GM12878 (cell line): ENCODE data around the gene MRNIP. TPM values are rescaled to one million over a fixed set of nuclear protein-coding genes. Genes with fewer than 3 reads are reported as not detected.
A peak's percentile ranks its signal among the peaks of the same experiment; 100 is the strongest.

Experiments used
- ATAC-seq: fragments of 200-7000 bp; cut with Tn5 transposase; 3 replicates; pipeline ENCODE4 v1.9.1; 2020; ENCODE audit warnings: mild to moderate bottlenecking, moderate library complexity
- BruUV-seq: library from RNA; stranded (reverse); fragments of 400-500 nt; replicated peaks from 2 replicates; lab custom pipeline; 2021; lab: Mats Ljungman, UMichigan
- CTCF ChIA-PET: fragments of 300-600 bp; sonication (Branson Sonifier 250); formaldehyde crosslinking; extraction: SDS; loops from one replicate; lab custom pipeline; 2021; ENCODE audit warnings: inconsistent platforms; lab: Yijun Ruan, JAX
- POLR2A ChIA-PET: fragments of 350-600 bp; formaldehyde crosslinking; extraction: SDS; loops from one replicate; lab custom pipeline; 2021; ENCODE audit warnings: inconsistent platforms; lab: Charles Lee
- RAD21 ChIA-PET: fragments of 300-600 bp; sonication (Branson Sonifier 250); formaldehyde crosslinking; loops from one replicate; lab custom pipeline; 2023; ENCODE audit warnings: antibody characterized with exemption; ENCODE audit not compliant: unreplicated experiment; lab: Charles Lee
- SMC1A ChIA-PET: fragments of 300-600 bp; sonication (Branson Sonifier 250); formaldehyde crosslinking; loops from one replicate; lab custom pipeline; 2023; ENCODE audit not compliant: unreplicated experiment, uncharacterized antibody; lab: Charles Lee
- DNase-seq: peaks from one replicate; pipeline ENCODE4 v3.0.0-alpha.2; 2011; ENCODE audit warnings: low read depth, low spot score
- FAIRE-seq: peaks from 3 replicates; lab custom pipeline; 2011; peaks lifted over from hg19 to GRCh38; lab: Jason Lieb, UNC
- H2AFZ ChIP-seq: 2 replicates; pipeline ENCODE4 v1.6.0; 2011; ENCODE audit warnings: low read depth, low read length, control low read depth; ENCODE audit not compliant: control insufficient read depth
- H3K27ac ChIP-seq: 2 replicates; pipeline ENCODE4 v1.5.1; 2011; ENCODE audit warnings: control low read depth; ENCODE audit not compliant: control insufficient read depth, insufficient read depth
- H3K27me3 ChIP-seq, 2 experiments: replicated peaks in 1 of 2; 2 replicates each; pipeline versions ENCODE4 v1.6.0 to v1.6.1; 2011; ENCODE audit warnings: low read length in 1 of 2; ENCODE audit not compliant: control insufficient read depth in 2 of 2, insufficient read depth in 2 of 2
- H3K36me3 ChIP-seq, 2 experiments: 2 replicates each; pipeline ENCODE4 v1.5.1; 2011; ENCODE audit warnings: low read length in 1 of 2; ENCODE audit not compliant: control insufficient read depth in 2 of 2, insufficient read depth in 2 of 2
- H3K4me1 ChIP-seq: 2 replicates; pipeline ENCODE4 v1.6.1; 2011; ENCODE audit warnings: mild to moderate bottlenecking, low read length, moderate library complexity, mixed read lengths; ENCODE audit not compliant: control insufficient read depth, insufficient read depth
- H3K4me2 ChIP-seq: 2 replicates; pipeline ENCODE4 v1.6.0; 2011; ENCODE audit warnings: control low read depth; ENCODE audit not compliant: control insufficient read depth, insufficient read depth
- H3K4me3 ChIP-seq: fragments of 200-600 bp; sonication (generic); 2 replicates; pipeline ENCODE4 v1.5.1; 2016
- H3K79me2 ChIP-seq: 2 replicates; pipeline ENCODE4 v1.6.0; 2011; ENCODE audit warnings: low read length; ENCODE audit not compliant: control insufficient read depth, insufficient read depth
- H3K9ac ChIP-seq: 2 replicates; pipeline ENCODE4 v1.8.0; 2011; ENCODE audit warnings: low read length, control low read depth, mixed read lengths; ENCODE audit not compliant: control insufficient read depth, insufficient read depth
- H3K9me3 ChIP-seq: replicated peaks from 3 replicates; pipeline ENCODE4 v1.5.1; 2011; ENCODE audit warnings: mild to moderate bottlenecking, low read length; ENCODE audit not compliant: control insufficient read depth, insufficient read depth
- H4K20me1 ChIP-seq: 2 replicates; pipeline ENCODE4 v1.6.0; 2011; ENCODE audit not compliant: control insufficient read depth, insufficient read depth
- ATF7 ChIP-seq: fragments of 450-650 bp; IDR thresholded peaks from 2 replicates; pipeline ENCODE4 v1.6.1; 2016; ENCODE audit warnings: low read depth, mild to moderate bottlenecking
- CEBPZ ChIP-seq: fragments of 150-350 bp; IDR thresholded peaks from 2 replicates; pipeline ENCODE4 v1.6.1; 2016; ENCODE audit warnings: low read depth, low read length
- HDAC2 ChIP-seq: fragments of 200-600 bp; sonication (generic); IDR thresholded peaks from 2 replicates; pipeline ENCODE4 v1.6.1; 2017
- KLF5 ChIP-seq: fragments of 450-650 bp; IDR thresholded peaks from 2 replicates; pipeline ENCODE4 v1.6.1; 2014; ENCODE audit warnings: mild to moderate bottlenecking; ENCODE audit not compliant: partially characterized antibody
- LARP7 ChIP-seq: fragments of 450-650 bp; IDR thresholded peaks from 2 replicates; pipeline ENCODE4 v1.6.1; 2017; ENCODE audit warnings: mild to moderate bottlenecking
- MAX ChIP-seq: IDR thresholded peaks from 2 replicates; pipeline ENCODE4 v1.6.1; 2012; ENCODE audit warnings: low read depth, low read length, improper control_type of control experiment
- MLLT1 ChIP-seq: fragments of 450-650 bp; IDR thresholded peaks from 2 replicates; pipeline ENCODE4 v1.6.1; 2016; ENCODE audit warnings: mild to moderate bottlenecking
- NFIC ChIP-seq: IDR thresholded peaks from 2 replicates; pipeline ENCODE4 v1.6.1; 2012; ENCODE audit warnings: low read depth, mild to moderate bottlenecking, inconsistent platforms, low read length, moderate library complexity
- NR2C1 ChIP-seq: fragments of 450-650 bp; IDR thresholded peaks from 2 replicates; pipeline ENCODE4 v1.6.1; 2017; ENCODE audit warnings: antibody characterized with exemption, mild to moderate bottlenecking, moderate library complexity
- RB1 ChIP-seq: fragments of 450-650 bp; formaldehyde crosslinking; IDR thresholded peaks from 2 replicates; pipeline ENCODE4 v1.6.1; 2017; ENCODE audit warnings: mild to moderate bottlenecking, borderline replicate concordance
- SREBF1 ChIP-seq: IDR thresholded peaks from 2 replicates; pipeline ENCODE4 v1.6.1; 2012; ENCODE audit warnings: mild to moderate bottlenecking, low read length
- ZNF622 ChIP-seq: fragments of 450-650 bp; IDR thresholded peaks from 2 replicates; pipeline ENCODE4 v1.6.1; 2017; ENCODE audit warnings: mild to moderate bottlenecking, inconsistent platforms
- WGBS: methylation state at CpG from one replicate; pipeline ENCODE4 v1.1.6; 2016; ENCODE audit warnings: low lambda C conversion rate; ENCODE audit not compliant: insufficient replicate concordance, insufficient coverage; ENCODE audit errors: missing lambda C conversion rate; 5-methylcytosine and 5-hydroxymethylcytosine counted together
- in situ Hi-C: fragments of 300-500 bp; cut with MboI; formaldehyde crosslinking; loops from 9 replicates; pipeline ENCODE4 v1.14.3; 2018; ENCODE audit warnings: mixed read lengths
- intact Hi-C: fragments of 100-400 bp; cut with micrococcal nuclease; formaldehyde crosslinking; loops from one replicate; pipeline ENCODE4 v1.14.2; 2022; ENCODE audit not compliant: unreplicated experiment
- polyA plus RNA-seq, 11 experiments: library from polyadenylated mRNA; depleted of rRNA in 4 of 11; unstranded in 6 of 11; stranded (reverse) in 5 of 11; fragments of >200 nt; fragmentation: Nextera tagmentation in 4 of 11; fragmentation: Illumina TruSeq in 1 of 11; extraction: Ambion mirVana in 4 of 11; extraction: Trizol in 1 of 11; gene quantifications; 1 replicate in 1 of 11; 2 replicates in 10 of 11; pipeline versions ENCODE4 v1.2.1 to v1.2.3, GENCODE V29; 2011 to 2016; ENCODE audit warnings: inconsistent platforms in 2 of 11, missing spikeins in 2 of 11, low read depth in 1 of 11
- total RNA-seq, 4 experiments: library from RNA; depleted of rRNA in 3 of 4; stranded (reverse); fragments of >200 nt in 3 of 4; fragmentation: Illumina TruSeq in 1 of 4; extraction: Trizol in 1 of 4; gene quantifications; 2 replicates each; pipeline versions ENCODE4 v1.2.1 to v1.2.3, GENCODE V29; 2013 to 2021
- TF ChIP-seq, protein P1 (sequence below), 3 experiments: IDR thresholded peaks in 2 of 3; conservative IDR thresholded peaks in 1 of 3; 2 replicates each; pipeline ENCODE4 v1.5.1; 2011; ENCODE audit warnings: low read depth in 3 of 3, low read length in 3 of 3, mild to moderate bottlenecking in 3 of 3, control low read depth in 2 of 3, moderate library complexity in 2 of 3, inconsistent platforms in 1 of 3, mixed read lengths in 1 of 3; ENCODE audit not compliant: control insufficient read depth in 2 of 3, insufficient read depth in 1 of 3; ENCODE audit errors: extremely low read depth in 1 of 3

MRNIP gene
- total and polyA plus RNA-seq, 10 of the 15 experiments (the other 5 are each of a cell fraction or from before 2014, with no cell fraction given): 2.4 to 30.4 (median 13.1) TPM

DNA sequence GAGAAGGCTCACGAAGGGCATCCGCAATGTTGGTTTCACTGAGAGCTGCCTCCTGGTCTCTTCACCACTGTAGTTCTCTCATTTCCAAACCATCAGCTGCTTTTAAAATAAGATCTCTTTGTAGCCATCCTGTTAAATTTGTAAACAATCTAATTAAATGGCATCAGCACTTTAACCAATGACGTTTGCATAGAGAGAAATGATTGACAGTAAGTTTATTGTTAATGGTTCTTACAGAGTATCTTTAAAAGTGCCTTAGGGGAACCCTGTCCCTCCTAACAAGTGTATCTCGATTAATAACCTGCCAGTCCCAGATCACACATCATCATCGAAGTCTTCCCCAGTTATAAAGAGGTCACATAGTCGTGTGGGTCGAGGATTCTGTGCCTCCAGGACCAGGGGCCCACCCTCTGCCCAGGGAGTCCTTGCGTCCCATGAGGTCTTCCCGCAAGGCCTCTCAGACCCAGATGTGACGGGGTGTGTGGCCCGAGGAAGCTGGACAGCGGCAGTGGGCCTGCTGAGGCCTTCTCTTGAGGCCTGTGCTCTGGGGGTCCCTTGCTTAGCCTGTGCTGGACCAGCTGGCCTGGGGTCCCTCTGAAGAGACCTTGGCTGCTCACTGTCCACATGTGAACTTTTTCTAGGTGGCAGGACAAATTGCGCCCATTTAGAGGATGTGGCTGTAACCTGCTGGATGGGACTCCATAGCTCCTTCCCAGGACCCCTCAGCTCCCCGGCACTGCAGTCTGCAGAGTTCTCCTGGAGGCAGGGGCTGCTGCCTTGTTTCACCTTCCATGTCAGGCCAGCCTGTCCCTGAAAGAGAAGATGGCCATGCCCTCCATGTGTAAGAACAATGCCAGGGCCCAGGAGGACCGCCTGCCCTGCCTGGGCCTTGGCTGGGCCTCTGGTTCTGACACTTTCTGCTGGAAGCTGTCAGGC lies 21.3 kb downstream of the MRNIP start (continued):
- no peak for TF ChIP-seq MLLT1
- no peak for TF ChIP-seq HDAC2
- no peak for TF ChIP-seq MAX
- no peak for TF ChIP-seq RB1
- no peak for TF ChIP-seq ZNF622
- TF ChIP-seq SREBF1: no peak
- TF ChIP-seq KLF5: no peak

- Histone ChIP-seq H3K9ac (no peak overlapping the region), H3K27ac (no peak overlapping the region; the same call in 1 of the 2 replicates), H3K4me1 (peaks cover 9% of the 10 kb centered on the region), H3K79me2 (no peaks in the 10 kb centered on the region), H3K4me3 (no peak overlapping the region), H3K36me3 (peaks cover 29 to 31% of the 10 kb centered on the region in 2 experiments; a peak in 3 of 4 replicates), H2AFZ (no peak overlapping the region), H3K9me3 (no peaks in the 10 kb centered on the region), H3K27me3 (no peaks in the 10 kb centered on the region), H3K4me2 (peak overlapping the region; percentile 55; the same call in 1 of the 2 replicates), H4K20me1 (no peaks in the 10 kb centered on the region)
- SMC1A ChIA-PET: interaction anchor here (1.0 to 1.1 kb wide), 2 partner anchors 9 to 12 kb away, joined by 3 read pairs; no protein-coding TSS in a partner anchor
- DNase-seq (no peak), FAIRE-seq (no peak), ATAC-seq (peak; percentile 83)
- RAD21 ChIA-PET: no interaction called here
- TSS peak; percentile 52 for BruUV-seq
- CTCF ChIA-PET: interaction anchor here (0.6 to 1.7 kb wide), 4 partner anchors 34 to 73 kb away, joined by 3 to 4 read pairs (median 3); no protein-coding TSS in a partner anchor
- WGBS: 96% methylated on average over 19 of the region's 19 CpGs
- in situ Hi-C loops (no loop called here), intact Hi-C loops (no loop called here)
- POLR2A ChIA-PET: interaction anchor here (0.8 to 1.7 kb wide), 3 partner anchors 9 to 19 kb away, joined by 3 to 4 read pairs (median 3); no protein-coding TSS in a partner anchor
- TF ChIP-seq CEBPZ (no peak), ATF7 (peak; percentile 39; the same call in 1 of the 2 replicates), NFIC (no peak), LARP7 (no peak), NR2C1 (no peak)
- TF ChIP-seq, protein P1, sequence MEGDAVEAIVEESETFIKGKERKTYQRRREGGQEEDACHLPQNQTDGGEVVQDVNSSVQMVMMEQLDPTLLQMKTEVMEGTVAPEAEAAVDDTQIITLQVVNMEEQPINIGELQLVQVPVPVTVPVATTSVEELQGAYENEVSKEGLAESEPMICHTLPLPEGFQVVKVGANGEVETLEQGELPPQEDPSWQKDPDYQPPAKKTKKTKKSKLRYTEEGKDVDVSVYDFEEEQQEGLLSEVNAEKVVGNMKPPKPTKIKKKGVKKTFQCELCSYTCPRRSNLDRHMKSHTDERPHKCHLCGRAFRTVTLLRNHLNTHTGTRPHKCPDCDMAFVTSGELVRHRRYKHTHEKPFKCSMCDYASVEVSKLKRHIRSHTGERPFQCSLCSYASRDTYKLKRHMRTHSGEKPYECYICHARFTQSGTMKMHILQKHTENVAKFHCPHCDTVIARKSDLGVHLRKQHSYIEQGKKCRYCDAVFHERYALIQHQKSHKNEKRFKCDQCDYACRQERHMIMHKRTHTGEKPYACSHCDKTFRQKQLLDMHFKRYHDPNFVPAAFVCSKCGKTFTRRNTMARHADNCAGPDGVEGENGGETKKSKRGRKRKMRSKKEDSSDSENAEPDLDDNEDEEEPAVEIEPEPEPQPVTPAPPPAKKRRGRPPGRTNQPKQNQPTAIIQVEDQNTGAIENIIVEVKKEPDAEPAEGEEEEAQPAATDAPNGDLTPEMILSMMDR (IDR thresholded peaks at IDR 0.05 in 2 of 3, conservative IDR thresholded peaks at IDR 0.05 in 1 of 3; ENCODE audit: control insufficient read depth in 2 of 3, extremely low read depth in 1 of 3, insufficient read depth in 1 of 3, low read depth in 3 of 3, low read length in 3 of 3): peak in 1 of 3 experiments; percentile 17; a peak in 1 of 6 replicates
Observed at GRCh38 chr5:179836225-179837019, 22.2 kb downstream of the MRNIP start.
